Measurements from ENCODE around the gene MEGF11.

DNA sequence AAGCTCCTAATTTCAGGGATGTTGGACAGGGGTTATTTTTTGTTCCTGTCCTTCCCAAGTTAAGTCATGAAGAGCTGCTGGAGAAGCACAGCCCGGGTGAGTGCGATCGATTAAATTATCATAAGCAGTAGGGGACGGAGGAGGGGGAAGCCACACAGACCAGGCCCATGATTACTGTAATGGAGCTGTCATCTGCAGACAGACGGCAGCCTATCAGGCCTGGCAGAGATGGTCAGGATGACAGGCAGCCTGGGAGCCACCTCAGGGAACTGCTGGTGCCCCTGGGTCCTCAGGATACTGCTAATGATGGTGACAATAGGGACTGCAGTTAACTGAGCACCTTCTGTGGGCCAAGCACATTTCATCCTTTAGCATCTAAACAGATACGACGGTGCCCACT is 236.6 kb downstream of the MEGF11 start:
- no peak for TF ChIP-seq POLR2A (IDR thresholded peaks at IDR 0.05)
- TF ChIP-seq, protein P1, sequence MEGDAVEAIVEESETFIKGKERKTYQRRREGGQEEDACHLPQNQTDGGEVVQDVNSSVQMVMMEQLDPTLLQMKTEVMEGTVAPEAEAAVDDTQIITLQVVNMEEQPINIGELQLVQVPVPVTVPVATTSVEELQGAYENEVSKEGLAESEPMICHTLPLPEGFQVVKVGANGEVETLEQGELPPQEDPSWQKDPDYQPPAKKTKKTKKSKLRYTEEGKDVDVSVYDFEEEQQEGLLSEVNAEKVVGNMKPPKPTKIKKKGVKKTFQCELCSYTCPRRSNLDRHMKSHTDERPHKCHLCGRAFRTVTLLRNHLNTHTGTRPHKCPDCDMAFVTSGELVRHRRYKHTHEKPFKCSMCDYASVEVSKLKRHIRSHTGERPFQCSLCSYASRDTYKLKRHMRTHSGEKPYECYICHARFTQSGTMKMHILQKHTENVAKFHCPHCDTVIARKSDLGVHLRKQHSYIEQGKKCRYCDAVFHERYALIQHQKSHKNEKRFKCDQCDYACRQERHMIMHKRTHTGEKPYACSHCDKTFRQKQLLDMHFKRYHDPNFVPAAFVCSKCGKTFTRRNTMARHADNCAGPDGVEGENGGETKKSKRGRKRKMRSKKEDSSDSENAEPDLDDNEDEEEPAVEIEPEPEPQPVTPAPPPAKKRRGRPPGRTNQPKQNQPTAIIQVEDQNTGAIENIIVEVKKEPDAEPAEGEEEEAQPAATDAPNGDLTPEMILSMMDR (IDR thresholded peaks at IDR 0.05): no peak
